AG04449 (cell line): ENCODE results near the gene FZD4.
"Not testable (repeated sequence)": the region's sequence is repeated elsewhere in the genome, so short reads cannot be mapped to it uniquely, and the experiment has no call there.

Experiments
- CTCF ChIA-PET: fragments of 350-600 bp; formaldehyde crosslinking; extraction: SDS; loops from one replicate; lab custom pipeline; 2021; ENCODE audit warnings: antibody characterized with exemption; lab: Yijun Ruan, JAX
- POLR2A ChIA-PET: fragments of 400-600, 350-600 bp; formaldehyde crosslinking; extraction: SDS; loops from one replicate; lab custom pipeline; 2020; ENCODE audit warnings: antibody characterized with exemption, inconsistent platforms; lab: Yijun Ruan, JAX
- DNase-seq: peaks from one replicate; pipeline ENCODE4 v3.0.0-alpha.2; 2010; ENCODE audit warnings: low read depth, low spot score
- H3K4me3 ChIP-seq: 2 replicates; pipeline ENCODE4 v1.5.1; 2011; ENCODE audit warnings: low read depth, mild to moderate bottlenecking, control low read depth, low read length
- TF ChIP-seq, protein P1 (sequence below): IDR thresholded peaks from one replicate; pipeline ENCODE4 v1.5.1; 2011; ENCODE audit warnings: mild to moderate bottlenecking, moderate library complexity, low read length, control low read depth, inconsistent platforms; ENCODE audit not compliant: insufficient read depth; ENCODE audit errors: missing control alignments

FZD4 gene

DNA sequence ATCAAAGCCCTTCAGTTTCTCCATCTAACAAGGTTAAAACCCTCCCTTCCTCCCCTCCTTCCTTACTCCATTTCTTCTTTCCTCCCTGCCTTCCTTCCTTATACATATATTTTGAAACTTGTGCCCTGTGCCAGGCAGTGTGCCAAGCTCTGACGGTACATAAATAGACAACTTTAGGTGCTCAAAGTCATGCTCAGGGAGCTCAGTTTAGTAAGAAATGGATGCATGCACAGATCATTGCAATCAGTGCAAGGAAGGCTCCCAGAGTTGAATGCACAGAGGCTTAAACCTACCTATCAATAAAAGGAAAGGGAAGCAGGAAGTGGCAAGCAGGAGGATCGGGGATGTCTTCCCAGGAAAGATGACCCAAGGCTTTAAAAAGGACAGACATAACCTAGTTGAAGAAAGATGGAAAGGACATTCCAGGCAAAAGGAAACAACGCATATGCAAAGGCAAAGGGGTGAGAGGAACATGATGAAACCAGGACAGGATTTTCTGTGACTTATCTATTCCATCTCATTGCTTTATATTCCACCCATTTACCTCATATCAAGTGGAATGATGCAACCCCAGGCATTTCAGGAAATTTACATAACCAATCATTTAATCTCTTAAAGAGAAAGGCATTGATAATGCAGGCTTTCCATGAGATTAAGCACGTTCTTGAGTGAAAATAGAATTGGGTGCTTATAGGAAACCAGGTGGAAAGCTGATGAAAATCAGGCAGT, 13.2 kb downstream of the FZD4 start:
- TF ChIP-seq, protein P1, sequence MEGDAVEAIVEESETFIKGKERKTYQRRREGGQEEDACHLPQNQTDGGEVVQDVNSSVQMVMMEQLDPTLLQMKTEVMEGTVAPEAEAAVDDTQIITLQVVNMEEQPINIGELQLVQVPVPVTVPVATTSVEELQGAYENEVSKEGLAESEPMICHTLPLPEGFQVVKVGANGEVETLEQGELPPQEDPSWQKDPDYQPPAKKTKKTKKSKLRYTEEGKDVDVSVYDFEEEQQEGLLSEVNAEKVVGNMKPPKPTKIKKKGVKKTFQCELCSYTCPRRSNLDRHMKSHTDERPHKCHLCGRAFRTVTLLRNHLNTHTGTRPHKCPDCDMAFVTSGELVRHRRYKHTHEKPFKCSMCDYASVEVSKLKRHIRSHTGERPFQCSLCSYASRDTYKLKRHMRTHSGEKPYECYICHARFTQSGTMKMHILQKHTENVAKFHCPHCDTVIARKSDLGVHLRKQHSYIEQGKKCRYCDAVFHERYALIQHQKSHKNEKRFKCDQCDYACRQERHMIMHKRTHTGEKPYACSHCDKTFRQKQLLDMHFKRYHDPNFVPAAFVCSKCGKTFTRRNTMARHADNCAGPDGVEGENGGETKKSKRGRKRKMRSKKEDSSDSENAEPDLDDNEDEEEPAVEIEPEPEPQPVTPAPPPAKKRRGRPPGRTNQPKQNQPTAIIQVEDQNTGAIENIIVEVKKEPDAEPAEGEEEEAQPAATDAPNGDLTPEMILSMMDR, result no peak
- DNase-seq, result no peak
- ChIA-PET CTCF (interaction anchor here (0.8 to 11.5 kb wide), 6 partner anchors 13 to 479 kb away, joined by 3 to 241 read pairs (median 5); partner anchors contain the start of gene FZD4), POLR2A (no interaction called here)
- H3K4me3 ChIP-seq, result no peak overlapping the region

DNA sequence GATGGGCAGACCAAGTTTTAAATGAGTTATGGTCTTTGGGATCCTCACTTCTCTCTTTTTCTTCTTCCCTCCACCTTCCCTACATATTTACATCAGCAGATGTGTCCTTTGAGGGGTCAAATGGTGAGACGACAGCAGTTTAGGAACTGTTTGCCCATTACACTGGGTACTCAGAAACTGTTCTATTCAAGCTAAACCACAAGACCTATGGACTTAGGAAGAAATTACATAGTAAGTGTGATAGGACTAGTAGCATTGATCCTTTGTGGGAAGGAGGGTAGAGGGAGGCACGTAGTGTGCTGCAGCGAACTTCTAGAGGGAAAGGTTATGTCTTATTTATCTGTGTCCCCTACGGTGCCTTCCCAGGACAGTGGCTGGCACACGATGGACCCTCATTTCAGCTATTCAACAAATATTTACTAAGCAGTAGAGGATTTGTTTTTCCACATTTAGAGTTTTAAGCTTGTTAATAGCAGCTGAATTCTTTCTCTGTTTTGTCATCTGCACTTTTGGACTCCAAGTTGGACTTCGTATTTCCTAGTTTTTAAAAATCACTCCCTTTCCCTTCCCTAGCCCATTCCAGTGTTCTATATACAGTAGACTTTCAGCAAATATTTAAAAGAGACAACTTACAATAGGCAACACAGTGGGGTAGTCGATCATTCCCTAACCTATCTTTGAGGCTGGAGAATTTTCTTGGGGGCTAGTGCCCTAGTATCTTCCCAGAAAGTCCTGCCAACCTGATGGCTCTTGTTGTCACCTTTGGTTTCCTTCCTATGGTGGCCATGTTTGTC, 13.9 kb downstream of the FZD4 start:
- TF ChIP-seq, protein P1, result no peak
- ChIA-PET CTCF (interaction anchor here (3.6 to 11.5 kb wide), 2 partner anchors 70 to 345 kb away, joined by 23 to 241 read pairs; no protein-coding TSS in a partner anchor), POLR2A (interaction anchor here (1.2 kb wide), 1 partner anchor 14 kb away, joined by 3 read pairs; the partner anchor contains the start of gene FZD4)
- no peak overlapping the region for H3K4me3 ChIP-seq
- no peak for DNase-seq

DNA sequence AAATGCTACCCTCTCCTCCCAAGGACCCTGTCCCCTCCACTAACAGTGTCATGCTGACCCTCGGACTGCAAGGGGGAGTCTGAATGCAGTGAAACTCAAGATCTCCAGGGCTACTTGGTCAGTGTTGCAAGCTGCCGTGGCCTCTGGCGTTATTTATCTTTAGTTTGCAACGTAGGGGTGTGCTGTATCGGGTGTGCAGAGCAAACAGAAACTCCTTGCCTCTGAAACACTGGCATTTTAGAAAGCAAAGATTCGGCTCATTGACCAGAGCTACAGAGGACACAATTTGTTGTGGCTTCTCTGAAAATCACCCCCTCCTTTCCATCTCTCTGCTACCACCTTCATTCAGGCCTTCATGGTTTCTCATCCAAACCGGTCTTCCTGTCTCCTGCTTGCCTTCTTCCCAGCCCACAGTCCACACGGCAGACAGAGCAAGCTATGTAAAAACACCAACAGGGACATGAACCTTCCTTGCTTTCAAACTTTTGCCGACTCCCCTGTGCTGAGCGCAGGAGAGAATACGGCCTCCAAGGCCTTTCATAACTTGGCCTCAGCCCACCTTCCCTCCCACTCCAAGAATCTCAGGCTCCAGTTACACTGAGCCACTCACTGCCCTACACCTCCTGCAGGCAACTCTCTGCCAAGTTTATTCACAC, 14.9 kb downstream of the FZD4 start:
- DNase-seq, result no peak
- ChIA-PET POLR2A (interaction anchor here (1.2 kb wide), 1 partner anchor 15 kb away, joined by 3 read pairs; the partner anchor contains the start of gene FZD4), CTCF (interaction anchor here (0.7 to 11.5 kb wide), 20 partner anchors 9 to 472 kb away, joined by 3 to 241 read pairs (median 8); partner anchors contain the start of genes FZD4 and TMEM135)
- no peak overlapping the region for H3K4me3 ChIP-seq
- TF ChIP-seq, protein P1, result no peak

DNA sequence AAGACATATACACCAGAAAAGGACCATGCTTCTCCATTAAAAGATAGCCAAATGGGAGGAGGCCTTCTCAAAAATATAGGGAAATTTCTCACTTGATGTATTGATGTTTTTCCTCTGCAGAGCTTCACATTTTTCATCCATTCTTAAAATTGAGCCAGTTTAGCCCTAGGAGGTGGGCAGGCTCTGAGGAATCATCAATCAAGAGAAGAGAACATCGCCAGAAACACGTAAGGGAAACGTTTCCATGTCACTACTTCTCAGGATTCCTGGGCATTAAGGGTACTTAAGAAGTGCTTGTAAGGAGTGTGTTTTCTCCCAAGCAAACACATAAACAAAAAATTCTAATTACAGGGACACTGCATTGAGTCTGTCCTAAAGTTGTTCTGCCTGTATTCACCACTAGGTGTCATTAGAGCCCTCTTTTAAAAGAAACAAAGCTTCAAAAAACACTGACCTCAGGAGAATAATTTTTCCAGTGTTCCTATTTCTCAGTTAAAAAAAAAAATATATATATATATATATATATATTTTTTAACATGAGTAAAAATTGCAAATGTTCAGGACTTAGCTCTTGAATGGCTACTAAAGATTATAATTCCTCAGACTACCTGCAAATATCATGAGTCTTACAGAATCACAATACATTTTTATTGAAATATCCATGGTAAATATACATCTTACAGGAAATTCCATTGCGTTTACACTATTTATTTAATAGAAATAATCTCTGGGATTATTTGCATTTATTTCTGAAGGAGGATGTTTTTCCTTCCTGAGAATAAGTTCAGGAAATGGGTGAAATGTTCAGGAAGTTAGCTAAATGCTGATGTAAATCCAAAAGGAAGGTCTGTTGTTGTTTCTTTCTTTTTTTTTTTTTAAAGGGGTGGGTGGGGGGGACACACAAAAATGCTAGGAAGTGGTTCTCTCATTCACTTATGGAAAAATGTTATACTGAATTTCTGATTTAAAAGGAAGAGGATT, 16.0 kb downstream of the FZD4 start:
- ChIA-PET CTCF (interaction anchor here (0.5 to 11.5 kb wide), 44 partner anchors 9 to 523 kb away, joined by 3 to 241 read pairs (median 6); partner anchors contain the start of genes FZD4 and TMEM135), POLR2A (no interaction called here)
- DNase-seq, result no peak
- no peak overlapping the region for H3K4me3 ChIP-seq
- TF ChIP-seq, protein P1, result peak; percentile 58

DNA sequence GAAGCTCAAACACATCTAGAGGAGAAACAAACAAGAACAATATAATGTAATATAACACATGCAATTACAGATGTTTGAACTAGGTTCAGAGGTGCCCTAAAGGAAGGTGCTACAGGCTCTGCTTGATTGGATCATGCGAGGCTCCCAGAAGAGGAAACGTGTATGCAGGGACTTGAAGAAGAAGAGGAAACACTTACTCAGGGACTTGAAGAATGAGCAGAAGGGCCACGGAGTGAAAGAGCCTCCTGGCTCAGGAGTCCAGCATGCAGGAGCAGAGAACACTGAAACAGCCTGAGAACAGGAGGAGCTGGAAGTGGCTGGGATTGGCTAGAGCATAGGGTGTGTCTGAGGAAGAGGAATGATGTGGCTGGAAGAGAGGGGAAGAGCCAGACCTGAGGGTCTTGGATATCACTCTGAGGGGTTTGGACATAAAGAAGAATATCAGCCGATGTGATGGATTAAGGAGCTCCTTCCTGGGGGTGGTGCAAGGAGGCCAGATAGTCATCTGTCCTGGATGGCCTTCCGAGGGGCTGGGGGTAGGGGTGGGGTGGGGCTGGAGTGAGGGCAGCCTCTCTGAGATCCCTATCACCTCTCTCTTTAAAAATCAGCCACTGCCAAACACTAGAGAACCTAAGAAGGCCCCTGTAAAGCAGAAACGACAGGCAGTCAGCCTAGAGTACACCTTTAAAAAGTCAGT, 16.8 kb downstream of the FZD4 start:
- H3K4me3 ChIP-seq, result no peak overlapping the region
- DNase-seq, result no peak
- TF ChIP-seq, protein P1, result no peak
- POLR2A ChIA-PET, result no interaction called here
- CTCF ChIA-PET, result interaction anchor here (0.5 to 11.5 kb wide), 37 partner anchors 8 to 490 kb away, joined by 3 to 241 read pairs (median 6); partner anchors contain the start of genes FZD4 and TMEM135

DNA sequence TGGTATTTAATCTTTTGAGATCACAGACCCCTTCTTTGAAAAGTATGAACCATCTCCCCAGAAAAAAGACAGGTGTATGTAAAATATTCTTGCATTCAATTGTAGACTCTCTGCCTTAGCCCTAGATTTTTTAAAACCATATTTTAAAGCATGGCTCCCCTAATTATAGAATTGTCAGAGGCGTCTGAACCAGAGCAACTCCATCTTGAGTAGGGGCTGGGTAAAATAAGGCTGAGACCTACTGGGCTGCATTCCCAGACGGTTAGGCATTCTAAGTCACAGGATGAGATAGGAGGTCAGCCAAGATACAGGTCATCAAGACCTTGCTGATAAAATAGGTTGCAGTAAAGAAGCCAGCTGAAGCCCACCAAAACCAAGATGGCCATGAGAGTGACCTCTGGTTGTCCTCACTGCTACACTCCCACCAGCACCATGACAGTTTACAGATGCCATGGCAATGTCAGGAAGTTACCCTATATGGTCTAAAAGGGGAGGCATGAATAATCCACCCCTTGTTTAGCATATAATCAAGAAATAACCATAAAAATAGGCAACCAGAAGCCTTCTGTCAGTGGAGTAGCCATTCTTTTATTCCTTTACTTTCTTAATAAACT, 17.9 kb downstream of the FZD4 start:
- H3K4me3 ChIP-seq, DNase-seq, POLR2A ChIA-PET: not testable (repeated sequence)
- CTCF ChIA-PET, result interaction anchor here (1.2 to 11.5 kb wide), 9 partner anchors 10 to 484 kb away, joined by 3 to 241 read pairs (median 30); partner anchors contain the start of gene FZD4
